ENCODE data around the gene BCL2L12.

DNA sequence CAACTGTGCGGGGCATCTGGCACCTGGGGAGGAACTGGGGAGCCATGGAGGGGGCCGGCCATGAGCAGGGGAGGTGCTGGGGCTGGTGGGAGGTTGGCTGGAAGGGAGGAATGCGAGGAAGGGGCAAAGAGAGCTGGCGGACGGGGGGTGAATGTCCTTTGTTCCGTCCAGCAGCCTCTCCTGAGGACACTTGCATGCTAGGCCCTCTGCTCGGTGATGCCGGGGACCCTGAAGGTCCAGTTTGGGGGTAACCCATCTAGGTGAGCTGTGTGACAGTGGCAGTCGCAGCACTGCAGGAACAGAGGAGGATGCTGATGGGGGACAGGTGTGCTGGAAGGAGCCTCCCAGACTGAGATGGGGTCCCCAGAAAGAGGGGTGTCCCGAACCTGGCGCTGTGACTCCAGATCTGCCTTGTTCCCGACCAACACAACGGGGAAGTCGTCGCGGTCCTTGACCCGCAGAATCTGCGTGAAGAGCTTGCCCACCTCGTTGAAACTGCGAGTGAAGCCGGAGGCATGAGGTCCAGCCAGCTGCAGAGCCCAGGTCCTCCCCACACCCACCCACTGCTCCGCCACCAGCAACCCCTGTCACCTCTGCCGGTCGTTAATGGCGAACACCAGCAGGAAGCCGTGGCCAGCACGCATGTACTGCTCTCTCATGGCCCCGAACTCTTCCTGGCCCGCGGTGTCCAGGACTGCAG lies 29.4 kb upstream of the BCL2L12 start:
- TF ChIP-seq CTCF (IDR thresholded peaks at IDR 0.05), result no peak
- TF ChIP-seq POLR2A (IDR thresholded peaks at IDR 0.05), result no peak

Data from adrenal gland (tissue), 5 donors.